Islet of Langerhans (tissue), 1 donor: ENCODE results near the gene APRT.

Experiments used
- FAIRE-seq: peaks from one replicate; lab custom pipeline; 2011; peaks lifted over from hg19 to GRCh38; lab: Jason Lieb, UNC

APRT gene

GRCh38 chr16:88811769-88812512, at the start of gene APRT:
Gene APRT, minus strand, starts transcription at chr16:88811928. Its CDS starts 29 bp downstream, at chr16:88811899.
- FAIRE-seq, result no peak

GRCh38 chr16:88861359-88861758, 49.6 kb upstream of the APRT start:
- no peak for FAIRE-seq

- no peak for FAIRE-seq
Observed at GRCh38 chr16:88859381-88860091, 47.8 kb upstream of the APRT start.

- no peak for FAIRE-seq
Observed at GRCh38 chr16:88857728-88858339, 46.1 kb upstream of the APRT start.

GRCh38 chr16:88856828-88857727, 45.4 kb upstream of the APRT start, which contains the start of the genes GALNS and TRAPPC2L:
Gene GALNS, minus strand, starts transcription at chr16:88856947. Its CDS starts 70 bp downstream, at chr16:88856877.
Gene TRAPPC2L, plus strand, starts transcription at chr16:88857127. Its CDS starts 24 bp downstream, at chr16:88857151.
- FAIRE-seq, result no peak

- no peak for FAIRE-seq
Observed at GRCh38 chr16:88856122-88856827, 44.5 kb upstream of the APRT start.

GRCh38 chr16:88855736-88856121, 44.0 kb upstream of the APRT start:
- FAIRE-seq, result no peak

GRCh38 chr16:88855176-88855575, 43.4 kb upstream of the APRT start:
- no peak for FAIRE-seq

GRCh38 chr16:88854306-88855111, 42.8 kb upstream of the APRT start:
- FAIRE-seq, result no peak

- FAIRE-seq, result no peak
Observed at GRCh38 chr16:88853325-88853941, 41.7 kb upstream of the APRT start.

GRCh38 chr16:88851616-88852015, 39.9 kb upstream of the APRT start:
- FAIRE-seq, result no peak

- no peak for FAIRE-seq
Observed at GRCh38 chr16:88850531-88851199, 38.9 kb upstream of the APRT start.

- FAIRE-seq, result no peak
Observed at GRCh38 chr16:88848557-88848956, 36.8 kb upstream of the APRT start.

- FAIRE-seq, result no peak
Observed at GRCh38 chr16:88847654-88848053, 35.9 kb upstream of the APRT start.

- no peak for FAIRE-seq
Observed at GRCh38 chr16:88846088-88846487, 34.4 kb upstream of the APRT start.

GRCh38 chr16:88844419-88845036, 32.8 kb upstream of the APRT start:
- no peak for FAIRE-seq

GRCh38 chr16:88843256-88843655, 31.5 kb upstream of the APRT start:
- FAIRE-seq, result no peak

GRCh38 chr16:88842806-88843205, 31.1 kb upstream of the APRT start:
- no peak for FAIRE-seq

GRCh38 chr16:88842308-88842756, 30.6 kb upstream of the APRT start:
- FAIRE-seq, result no peak
